Mammary epithelial cell (primary cell): ENCODE data around the gene KIF3B.

Source experiments
- EZH2 ChIP-seq: IDR thresholded peaks from 2 replicates; pipeline ENCODE4 v1.6.1; 2012; ENCODE audit warnings: low read length, inconsistent platforms, borderline replicate concordance
- TF ChIP-seq, protein P1 (sequence below), 2 donors: IDR thresholded peaks in 1 of 2; conservative IDR thresholded peaks in 1 of 2; 2 replicates each; pipeline ENCODE4 v1.5.1; 2011 to 2012; ENCODE audit warnings: inconsistent platforms in 2 of 2, low read length in 2 of 2, mild to moderate bottlenecking in 2 of 2, control low read depth in 1 of 2, low read depth in 1 of 2; ENCODE audit not compliant: insufficient read depth in 1 of 2; ENCODE audit errors: extremely low read depth in 1 of 2

- TF ChIP-seq, protein P1, sequence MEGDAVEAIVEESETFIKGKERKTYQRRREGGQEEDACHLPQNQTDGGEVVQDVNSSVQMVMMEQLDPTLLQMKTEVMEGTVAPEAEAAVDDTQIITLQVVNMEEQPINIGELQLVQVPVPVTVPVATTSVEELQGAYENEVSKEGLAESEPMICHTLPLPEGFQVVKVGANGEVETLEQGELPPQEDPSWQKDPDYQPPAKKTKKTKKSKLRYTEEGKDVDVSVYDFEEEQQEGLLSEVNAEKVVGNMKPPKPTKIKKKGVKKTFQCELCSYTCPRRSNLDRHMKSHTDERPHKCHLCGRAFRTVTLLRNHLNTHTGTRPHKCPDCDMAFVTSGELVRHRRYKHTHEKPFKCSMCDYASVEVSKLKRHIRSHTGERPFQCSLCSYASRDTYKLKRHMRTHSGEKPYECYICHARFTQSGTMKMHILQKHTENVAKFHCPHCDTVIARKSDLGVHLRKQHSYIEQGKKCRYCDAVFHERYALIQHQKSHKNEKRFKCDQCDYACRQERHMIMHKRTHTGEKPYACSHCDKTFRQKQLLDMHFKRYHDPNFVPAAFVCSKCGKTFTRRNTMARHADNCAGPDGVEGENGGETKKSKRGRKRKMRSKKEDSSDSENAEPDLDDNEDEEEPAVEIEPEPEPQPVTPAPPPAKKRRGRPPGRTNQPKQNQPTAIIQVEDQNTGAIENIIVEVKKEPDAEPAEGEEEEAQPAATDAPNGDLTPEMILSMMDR (conservative IDR thresholded peaks at IDR 0.05 in 1 of 2, IDR thresholded peaks at IDR 0.05 in 1 of 2; ENCODE audit: extremely low read depth in 1 of 2, insufficient read depth in 1 of 2, low read depth in 1 of 2, low read length in 2 of 2): no peak
- no peak for TF ChIP-seq EZH2
Observed at GRCh38 chr20:32300647-32301046, 23.2 kb downstream of the KIF3B start.
